Epithelial cell of proximal tubule (primary cell): ENCODE measurements around the gene ZNF2. TPM values are rescaled to one million over a fixed set of nuclear protein-coding genes. Genes with fewer than 3 reads are reported as not detected.

Experiments used
- DNase-seq: peaks from one replicate; pipeline ENCODE4 v3.0.0-alpha.2; 2011; ENCODE audit warnings: low read depth
- H3K4me3 ChIP-seq: 2 replicates; pipeline ENCODE4 v1.5.1; 2011; ENCODE audit warnings: low read depth, mild to moderate bottlenecking, low read length
- CTCF ChIP-seq: conservative IDR thresholded peaks from 2 replicates; pipeline ENCODE4 v1.5.1; 2012; ENCODE audit warnings: low read depth, mild to moderate bottlenecking, low read length
- total RNA-seq: library from RNA; depleted of rRNA; stranded (reverse); fragments of >200 nt; gene quantifications from 2 replicates; pipeline ENCODE4 v1.2.3, GENCODE V29; 2015

The ZNF2 gene
- total RNA-seq, 1 donor from 2014 or later = 3.7 TPM

- no peak for DNase-seq
- TF ChIP-seq CTCF = no peak
Measured at GRCh38 chr2:95149397-95149984, 16.1 kb upstream of the ZNF2 start.

GRCh38 chr2:95158441-95158840, 7.2 kb upstream of the ZNF2 start:
- H3K4me3 ChIP-seq = peak overlapping the region; percentile 68
- no peak for TF ChIP-seq CTCF
- DNase-seq = no peak

More at GRCh38 chr2:95149397-95149984, 16.1 kb upstream of the ZNF2 start:
- H3K4me3 ChIP-seq = no peak overlapping the region

GRCh38 chr2:95158891-95159619, 6.6 kb upstream of the ZNF2 start:
- no peak for DNase-seq
- no peak for TF ChIP-seq CTCF
- peak overlapping the region; percentile 68 for H3K4me3 ChIP-seq

- peak within 1 kb of the TSS; percentile 68 for H3K4me3 ChIP-seq
- no peak for TF ChIP-seq CTCF
- no peak for DNase-seq
Measured at GRCh38 chr2:95159690-95160449, 5.7 kb upstream of the ZNF2 start, which contains the start of gene ZNF514. Gene ZNF514, minus strand, starts transcription at chr2:95159848. Its CDS starts 6,595 bp downstream, at chr2:95153253.

- no peak for TF ChIP-seq CTCF
- DNase-seq = no peak
- H3K4me3 ChIP-seq = peak overlapping the region; percentile 86
Measured at GRCh38 chr2:95165030-95165370, 609 bp upstream of the ZNF2 start.

GRCh38 chr2:95166065-95166763, 605 bp downstream of the ZNF2 start:
- no peak for TF ChIP-seq CTCF
- DNase-seq = no peak
- peak overlapping the region; percentile 86 for H3K4me3 ChIP-seq
